ENCODE data around the gene BRD8.

Gene BRD8

DNA sequence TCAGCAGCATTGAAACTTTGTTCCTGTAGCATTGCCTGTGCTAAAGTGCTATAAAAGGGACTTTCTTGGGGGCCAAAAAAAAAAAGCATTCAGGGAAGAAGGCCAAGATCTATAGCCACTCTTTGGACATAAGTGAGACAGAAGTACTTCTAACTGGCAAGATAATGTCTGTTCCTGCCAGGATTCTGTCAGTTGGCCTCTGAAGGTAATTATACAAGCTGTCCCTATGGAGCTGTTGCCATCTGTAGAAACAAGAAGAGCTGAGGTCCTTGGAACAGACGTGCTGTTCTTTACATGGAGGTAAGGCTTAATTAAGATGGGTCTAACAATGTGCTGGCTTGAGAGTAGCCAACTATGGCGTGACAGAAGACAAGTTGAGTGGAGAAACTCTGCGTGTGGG lies 10.2 kb upstream of the BRD8 start:
- Histone ChIP-seq H3K9ac (ENCODE audit: low read length) (no peak overlapping the region), H3K27me3 (ENCODE audit: control insufficient read depth, insufficient read depth, low read length) (no peaks in the 10 kb centered on the region), H3K4me3 (ENCODE audit: low read length) (no peak overlapping the region), H3K4me1 (ENCODE audit: control insufficient read depth, low read depth, low read length) (no peaks in the 10 kb centered on the region), H3K27ac (ENCODE audit: low read length) (no peak overlapping the region), H3K36me3 (ENCODE audit: control insufficient read depth, low read depth, low read length) (peaks cover 91% of the 10 kb centered on the region), H3K9me3 (ENCODE audit: control insufficient read depth, low read depth, low read length) (no peaks in the 10 kb centered on the region)

DNA sequence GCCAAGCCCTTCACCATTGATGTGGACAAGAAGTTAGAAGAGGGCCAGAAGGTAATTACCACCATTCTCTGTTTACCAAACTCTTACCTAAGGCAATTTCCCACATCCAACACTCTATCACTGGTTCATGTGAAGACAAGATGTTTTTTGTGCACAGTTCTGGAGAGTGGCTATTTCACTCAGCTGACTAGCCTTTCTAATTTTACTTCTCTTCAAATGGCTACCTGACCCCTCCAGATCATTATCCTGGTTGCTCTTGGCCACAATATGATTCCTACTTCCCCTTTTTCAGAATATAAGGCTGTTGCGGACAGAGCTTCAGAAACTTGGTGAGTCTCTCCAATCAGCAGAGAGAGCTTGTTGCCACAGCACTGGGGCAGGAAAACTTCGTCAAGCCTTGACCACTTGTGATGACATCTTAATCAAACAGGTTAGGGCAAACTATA lies 7.6 kb upstream of the BRD8 start:
- Histone ChIP-seq H3K27ac (ENCODE audit: low read length) (no peak overlapping the region), H3K9ac (ENCODE audit: low read length) (no peak overlapping the region), H3K9me3 (ENCODE audit: control insufficient read depth, low read depth, low read length) (no peaks in the 10 kb centered on the region)

DNA sequence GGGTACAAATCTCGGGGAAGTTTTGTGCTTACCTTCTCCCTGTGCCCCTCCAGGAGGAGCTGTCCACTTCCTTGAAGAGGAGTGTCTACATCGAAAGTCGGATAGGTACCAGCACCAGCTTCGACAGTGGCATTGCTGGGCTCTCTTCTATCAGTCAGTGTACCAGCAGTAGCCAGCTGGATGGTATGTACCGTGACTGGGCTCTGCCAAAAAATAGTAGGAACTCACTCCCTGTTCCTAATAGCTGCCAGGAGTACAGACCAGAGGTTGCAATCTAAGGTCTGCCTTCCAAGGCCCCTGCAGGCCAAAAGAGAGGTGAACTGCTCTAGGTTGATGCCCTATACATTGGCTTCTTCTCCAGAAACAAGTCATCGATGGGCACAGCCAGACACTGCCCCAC lies 4.4 kb upstream of the BRD8 start:
- no peaks in the 10 kb centered on the region for H3K27me3 ChIP-seq (ENCODE audit: control insufficient read depth, insufficient read depth, low read length)
- no peak overlapping the region for H3K4me3 ChIP-seq (ENCODE audit: low read length)
- H3K9ac ChIP-seq (ENCODE audit: low read length) = no peak overlapping the region
- no peak overlapping the region for H3K27ac ChIP-seq (ENCODE audit: low read length)
- H3K9me3 ChIP-seq (ENCODE audit: control insufficient read depth, low read depth, low read length) = no peaks in the 10 kb centered on the region
- H3K36me3 ChIP-seq (ENCODE audit: control insufficient read depth, low read depth, low read length) = peaks cover 68% of the 10 kb centered on the region
- peaks cover 4% of the 10 kb centered on the region for H3K4me1 ChIP-seq (ENCODE audit: control insufficient read depth, low read depth, low read length)

More for the DNA sequence above, 7.6 kb upstream of the BRD8 start:
- Histone ChIP-seq H3K4me1 (ENCODE audit: control insufficient read depth, low read depth, low read length) (no peaks in the 10 kb centered on the region), H3K27me3 (ENCODE audit: control insufficient read depth, insufficient read depth, low read length) (no peaks in the 10 kb centered on the region), H3K36me3 (ENCODE audit: control insufficient read depth, low read depth, low read length) (peaks cover 92% of the 10 kb centered on the region), H3K4me3 (ENCODE audit: low read length) (no peak overlapping the region)

DNA sequence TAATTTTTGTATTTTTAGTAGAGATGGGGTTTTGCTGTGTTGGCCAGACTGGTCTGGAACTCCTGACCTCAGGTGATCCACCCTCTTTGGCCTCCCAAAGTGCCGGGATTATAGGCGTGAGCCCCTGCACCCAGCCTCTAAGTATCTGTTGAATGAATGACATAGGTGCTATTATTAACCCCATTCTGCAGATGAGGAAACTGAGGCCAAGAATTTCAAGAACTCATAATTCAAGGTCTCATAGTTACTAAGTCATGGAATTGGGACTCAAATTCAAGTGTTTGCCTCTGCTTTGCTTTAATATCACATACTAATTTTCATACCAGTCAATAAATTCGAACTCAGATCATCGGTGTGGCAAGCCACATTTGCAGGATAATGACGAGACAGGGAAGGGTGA lies 2.4 kb upstream of the BRD8 start:
- no peak overlapping the region for H3K27ac ChIP-seq (ENCODE audit: low read length)
- H3K9ac ChIP-seq (ENCODE audit: low read length) = no peak overlapping the region
- peaks cover 51% of the 10 kb centered on the region for H3K36me3 ChIP-seq (ENCODE audit: control insufficient read depth, low read depth, low read length)
- peaks cover 4% of the 10 kb centered on the region for H3K4me1 ChIP-seq (ENCODE audit: control insufficient read depth, low read depth, low read length)
- no peaks in the 10 kb centered on the region for H3K9me3 ChIP-seq (ENCODE audit: control insufficient read depth, low read depth, low read length)
- H3K27me3 ChIP-seq (ENCODE audit: control insufficient read depth, insufficient read depth, low read length) = no peaks in the 10 kb centered on the region
- H3K4me3 ChIP-seq (ENCODE audit: low read length) = no peak overlapping the region

DNA sequence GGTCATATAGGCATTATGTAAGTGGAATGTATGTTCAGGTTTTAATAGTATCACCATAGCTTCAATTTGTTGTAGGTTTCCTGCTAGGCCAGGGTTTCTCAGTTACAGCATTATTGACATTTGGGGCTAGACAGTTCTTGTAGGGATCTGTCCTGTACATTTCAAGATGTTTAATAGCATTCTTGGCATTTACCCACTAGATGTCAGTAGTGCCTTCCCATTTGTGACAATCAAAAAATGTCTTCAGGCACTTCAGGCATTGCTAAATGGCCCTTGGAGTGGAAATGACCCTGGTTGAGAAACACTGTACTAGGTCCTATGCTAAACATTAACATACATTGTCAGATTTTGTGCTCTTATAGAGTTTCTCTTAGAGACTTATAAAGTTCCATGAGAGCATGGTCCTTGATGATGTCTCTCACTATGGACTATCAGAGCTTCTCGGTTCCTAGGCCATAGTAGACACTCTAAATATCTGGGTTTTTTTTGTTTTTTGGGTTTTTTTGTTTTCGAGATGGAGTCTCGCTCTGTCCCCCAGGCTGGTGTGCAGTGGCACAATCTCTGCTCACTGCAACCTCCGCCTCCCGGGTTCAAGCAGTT lies 1.9 kb upstream of the BRD8 start:
- H3K27ac ChIP-seq (ENCODE audit: low read length) = no peak overlapping the region
- H3K9me3 ChIP-seq (ENCODE audit: control insufficient read depth, low read depth, low read length) = no peaks in the 10 kb centered on the region
- peaks cover 4% of the 10 kb centered on the region for H3K4me1 ChIP-seq (ENCODE audit: control insufficient read depth, low read depth, low read length)
- peaks cover 49% of the 10 kb centered on the region for H3K36me3 ChIP-seq (ENCODE audit: control insufficient read depth, low read depth, low read length)
- H3K9ac ChIP-seq (ENCODE audit: low read length) = peak overlapping the region; percentile 94
- no peaks in the 10 kb centered on the region for H3K27me3 ChIP-seq (ENCODE audit: control insufficient read depth, insufficient read depth, low read length)
- peak overlapping the region; percentile 98 for H3K4me3 ChIP-seq (ENCODE audit: low read length)

DNA sequence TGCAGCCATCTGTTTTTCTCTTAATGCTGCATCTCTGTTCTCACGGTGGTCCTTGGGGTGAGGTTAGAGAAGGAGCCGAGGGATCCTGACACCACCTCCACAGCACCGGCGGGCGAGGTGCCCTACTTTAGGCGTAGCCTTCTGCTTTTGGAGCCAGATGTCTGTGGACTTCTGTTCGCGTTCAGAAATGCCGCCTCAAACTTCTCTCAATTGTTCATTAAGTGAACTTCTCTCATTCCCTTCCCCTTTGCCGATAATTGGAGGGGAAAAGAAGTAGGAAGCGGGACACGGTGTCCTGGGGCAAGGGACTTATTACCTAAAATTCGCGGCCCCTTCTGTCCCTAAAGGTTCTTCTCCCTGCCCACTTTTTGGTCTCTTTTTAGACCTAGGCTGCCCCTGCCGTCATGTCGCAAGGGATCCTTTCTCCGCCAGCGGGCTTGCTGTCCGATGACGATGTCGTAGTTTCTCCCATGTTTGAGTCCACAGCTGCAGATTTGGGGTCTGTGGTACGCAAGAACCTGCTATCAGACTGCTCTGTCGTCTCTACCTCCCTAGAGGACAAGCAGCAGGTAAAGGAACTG lies 937 bp upstream of the BRD8 start:
- Histone ChIP-seq H3K4me1 (ENCODE audit: control insufficient read depth, low read depth, low read length) (peaks cover 4% of the 10 kb centered on the region), H3K9me3 (ENCODE audit: control insufficient read depth, low read depth, low read length) (no peaks in the 10 kb centered on the region), H3K27me3 (ENCODE audit: control insufficient read depth, insufficient read depth, low read length) (no peaks in the 10 kb centered on the region), H3K36me3 (ENCODE audit: control insufficient read depth, low read depth, low read length) (peaks cover 47% of the 10 kb centered on the region), H3K9ac (ENCODE audit: low read length) (peak overlapping the region; percentile 94), H3K27ac (ENCODE audit: low read length) (peak overlapping the region; percentile 78), H3K4me3 (ENCODE audit: low read length) (peak overlapping the region; percentile 98)

DNA sequence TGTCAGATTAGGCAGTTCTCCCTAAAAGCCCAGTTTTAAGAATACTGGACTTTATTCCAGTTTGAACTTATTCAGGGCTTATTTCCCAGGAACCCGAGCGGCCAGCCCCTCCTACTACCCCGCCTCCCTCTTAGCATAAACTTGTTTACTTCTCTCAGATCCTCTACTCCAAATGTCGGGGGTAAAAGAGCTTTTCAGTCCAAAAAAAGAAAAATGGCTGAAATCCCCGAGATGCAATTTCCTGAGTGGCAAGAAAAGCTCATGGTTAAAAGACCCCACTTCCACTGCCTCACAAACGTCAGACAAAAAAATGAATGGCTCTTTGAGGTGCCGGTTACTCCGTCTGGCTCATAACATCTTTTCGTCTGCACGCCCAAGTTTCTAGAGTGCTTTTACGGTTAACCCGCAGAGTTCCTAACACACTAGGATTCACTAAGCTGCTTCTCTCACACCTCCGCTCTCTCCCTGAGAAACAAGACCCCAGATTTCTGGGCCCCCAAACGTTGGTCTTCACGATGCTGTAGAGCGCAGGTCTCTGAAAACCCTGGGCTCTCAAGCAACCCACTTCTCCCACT lies 402 bp downstream of the BRD8 start:
- Histone ChIP-seq H3K4me1 (ENCODE audit: control insufficient read depth, low read depth, low read length) (peaks cover 4% of the 10 kb centered on the region), H3K36me3 (ENCODE audit: control insufficient read depth, low read depth, low read length) (peaks cover 44% of the 10 kb centered on the region), H3K9me3 (ENCODE audit: control insufficient read depth, low read depth, low read length) (no peaks in the 10 kb centered on the region), H3K4me3 (ENCODE audit: low read length) (peak overlapping the region; percentile 98), H3K27me3 (ENCODE audit: control insufficient read depth, insufficient read depth, low read length) (no peaks in the 10 kb centered on the region), H3K9ac (ENCODE audit: low read length) (peak overlapping the region; percentile 94), H3K27ac (ENCODE audit: low read length) (peak overlapping the region; percentile 90)

DNA sequence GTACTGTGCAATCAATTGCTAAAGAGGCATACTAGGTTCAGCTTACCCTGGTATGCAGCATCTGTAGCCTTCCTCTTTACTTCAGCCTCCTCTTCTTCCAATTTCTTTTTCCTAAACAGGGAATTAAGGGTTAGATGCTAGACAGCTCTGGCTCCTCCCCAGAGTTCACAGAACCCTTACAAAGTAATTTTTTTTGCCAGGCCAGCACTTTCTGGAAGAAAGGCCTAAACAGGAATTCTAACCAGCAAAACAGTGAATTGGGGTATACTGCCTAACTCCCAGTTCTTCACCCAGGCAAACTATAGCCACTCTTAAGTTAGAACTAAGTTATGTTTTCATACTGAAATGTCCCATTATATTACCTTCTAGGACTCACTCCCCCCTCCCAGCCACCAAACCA lies 8.1 kb downstream of the BRD8 start:
- Histone ChIP-seq H3K27me3 (ENCODE audit: control insufficient read depth, insufficient read depth, low read length) (no peaks in the 10 kb centered on the region), H3K9me3 (ENCODE audit: control insufficient read depth, low read depth, low read length) (no peaks in the 10 kb centered on the region), H3K4me3 (ENCODE audit: low read length) (no peak overlapping the region), H3K27ac (ENCODE audit: low read length) (no peak overlapping the region), H3K4me1 (ENCODE audit: control insufficient read depth, low read depth, low read length) (no peaks in the 10 kb centered on the region), H3K36me3 (ENCODE audit: control insufficient read depth, low read depth, low read length) (peaks cover 87% of the 10 kb centered on the region), H3K9ac (ENCODE audit: low read length) (no peak overlapping the region)

DNA sequence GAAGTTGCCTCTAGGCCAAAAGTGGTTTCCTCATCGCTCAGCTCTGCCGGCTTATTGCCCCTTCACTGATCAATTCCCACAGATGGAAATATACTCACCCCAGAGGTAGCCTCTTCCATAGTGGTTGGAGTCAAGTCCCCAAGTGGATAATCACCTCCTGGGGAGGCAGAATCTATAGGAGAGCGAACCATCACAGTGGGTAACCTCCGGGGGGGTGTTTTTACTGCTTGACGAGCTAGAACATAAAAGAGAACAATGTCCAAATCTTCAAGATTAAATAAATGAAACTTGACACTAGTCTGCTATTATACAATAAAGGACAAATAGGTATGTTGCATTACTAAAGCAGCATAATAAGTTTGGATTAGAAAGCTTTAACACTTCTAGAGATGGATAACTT lies 9.3 kb downstream of the BRD8 start:
- Histone ChIP-seq H3K36me3 (ENCODE audit: control insufficient read depth, low read depth, low read length) (peaks cover 88% of the 10 kb centered on the region), H3K9ac (ENCODE audit: low read length) (no peak overlapping the region), H3K4me1 (ENCODE audit: control insufficient read depth, low read depth, low read length) (no peaks in the 10 kb centered on the region), H3K4me3 (ENCODE audit: low read length) (no peak overlapping the region), H3K27me3 (ENCODE audit: control insufficient read depth, insufficient read depth, low read length) (no peaks in the 10 kb centered on the region), H3K9me3 (ENCODE audit: control insufficient read depth, low read depth, low read length) (no peaks in the 10 kb centered on the region), H3K27ac (ENCODE audit: low read length) (no peak overlapping the region)

DNA sequence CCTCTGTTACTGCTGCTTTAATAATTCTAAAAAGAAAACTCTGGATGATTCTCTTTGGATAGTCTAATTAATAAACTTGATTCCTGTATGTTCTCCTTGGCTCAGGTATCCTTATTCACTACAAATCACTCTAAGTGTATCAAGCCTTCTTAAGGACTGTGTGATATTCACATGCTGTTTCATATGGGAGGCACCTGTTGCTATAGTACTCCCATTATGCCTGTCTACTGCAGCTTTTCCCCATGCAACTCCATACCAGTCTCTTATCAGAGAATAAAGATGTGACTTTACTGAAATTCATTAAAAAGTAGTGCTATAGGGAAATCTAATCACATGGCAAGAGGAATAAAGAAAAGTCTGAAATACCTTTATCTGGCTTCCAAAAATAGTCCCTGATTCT lies 14.7 kb downstream of the BRD8 start:
- Histone ChIP-seq H3K9me3 (ENCODE audit: control insufficient read depth, low read depth, low read length) (no peaks in the 10 kb centered on the region), H3K36me3 (ENCODE audit: control insufficient read depth, low read depth, low read length) (peaks cover 97% of the 10 kb centered on the region), H3K4me3 (ENCODE audit: low read length) (no peak overlapping the region), H3K4me1 (ENCODE audit: control insufficient read depth, low read depth, low read length) (no peaks in the 10 kb centered on the region), H3K27me3 (ENCODE audit: control insufficient read depth, insufficient read depth, low read length) (no peaks in the 10 kb centered on the region), H3K27ac (ENCODE audit: low read length) (no peak overlapping the region), H3K9ac (ENCODE audit: low read length) (no peak overlapping the region)

DNA sequence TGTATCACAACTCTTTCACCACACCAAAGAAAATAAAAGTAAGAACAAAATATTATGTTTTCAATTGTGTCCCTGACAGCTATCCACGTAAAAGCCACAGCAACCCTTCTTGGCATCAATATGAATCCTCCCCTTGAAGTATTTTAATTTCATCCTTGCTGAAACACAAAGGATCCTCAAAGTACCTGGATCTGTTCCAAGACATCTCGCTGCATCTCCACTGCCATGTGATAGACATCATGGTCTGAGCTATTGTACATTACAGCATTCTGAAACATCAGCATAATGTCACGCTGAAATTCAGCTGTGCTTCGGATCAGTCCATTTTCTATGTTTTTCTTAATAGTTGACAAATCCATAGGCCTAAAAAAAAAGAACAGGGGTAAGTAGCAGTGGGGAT lies 17.7 kb downstream of the BRD8 start:
- Histone ChIP-seq H3K4me3 (ENCODE audit: low read length) (no peak overlapping the region), H3K9me3 (ENCODE audit: control insufficient read depth, low read depth, low read length) (no peaks in the 10 kb centered on the region), H3K27ac (ENCODE audit: low read length) (no peak overlapping the region), H3K27me3 (ENCODE audit: control insufficient read depth, insufficient read depth, low read length) (no peaks in the 10 kb centered on the region), H3K4me1 (ENCODE audit: control insufficient read depth, low read depth, low read length) (no peaks in the 10 kb centered on the region), H3K36me3 (ENCODE audit: control insufficient read depth, low read depth, low read length) (peaks cover 90% of the 10 kb centered on the region), H3K9ac (ENCODE audit: low read length) (no peak overlapping the region)

DNA sequence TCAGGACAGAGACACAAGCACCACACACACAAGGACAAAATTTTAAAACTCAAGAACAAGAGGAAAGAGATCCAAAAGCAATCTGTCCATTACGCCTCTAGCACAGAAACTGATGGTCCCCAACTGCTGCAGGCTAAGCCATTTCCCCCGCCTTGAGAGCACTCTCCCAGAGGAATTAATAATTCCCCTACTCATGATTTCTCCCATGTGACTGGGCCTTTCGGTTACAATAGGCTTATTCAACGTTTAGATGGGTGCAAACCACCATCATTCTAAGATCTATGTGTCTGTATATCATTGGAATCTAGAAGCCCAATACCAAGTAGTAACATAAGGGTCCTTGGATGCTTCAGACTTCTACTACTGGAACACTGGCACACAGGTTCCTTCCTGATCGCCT lies 18.8 kb downstream of the BRD8 start:
- no peak overlapping the region for H3K9ac ChIP-seq (ENCODE audit: low read length)
- H3K27ac ChIP-seq (ENCODE audit: low read length) = no peak overlapping the region
- no peaks in the 10 kb centered on the region for H3K4me1 ChIP-seq (ENCODE audit: control insufficient read depth, low read depth, low read length)
- H3K36me3 ChIP-seq (ENCODE audit: control insufficient read depth, low read depth, low read length) = peaks cover 80% of the 10 kb centered on the region
- H3K9me3 ChIP-seq (ENCODE audit: control insufficient read depth, low read depth, low read length) = no peaks in the 10 kb centered on the region
- no peaks in the 10 kb centered on the region for H3K27me3 ChIP-seq (ENCODE audit: control insufficient read depth, insufficient read depth, low read length)
- no peak overlapping the region for H3K4me3 ChIP-seq (ENCODE audit: low read length)
